Activated T-helper 2 cell treated with anti-CD3 and anti-CD28 coated beads, Interferon-gamma antibody, Interleukin-2, Interleukin-4, amounts not matched to agents 10 μg/mL and 5 μg/mL and 100 μg/mL, durations not matched to agents 14 hours and 24 hours and 36 hours (primary cell): ENCODE results near the gene PAM. TPM values are rescaled to one million over a fixed set of nuclear protein-coding genes. Genes with fewer than 3 reads are reported as not detected.
"Not testable (repeated sequence)": the region's sequence is repeated elsewhere in the genome, so short reads cannot be mapped to it uniquely, and the experiment has no call there.

Source experiments
- DNase-seq: peaks from one replicate; pipeline ENCODE4 v3.0.0; 2021; ENCODE audit warnings: low spot score
- H3K27ac Mint-ChIP-seq: one replicate; pipeline ENCODE4 v1.8.0; 2021; ENCODE audit warnings: mixed read lengths
- H3K27me3 Mint-ChIP-seq: one replicate; pipeline ENCODE4 v1.8.0; 2021; ENCODE audit warnings: low read depth, mixed read lengths
- H3K36me3 Mint-ChIP-seq: one replicate; pipeline ENCODE4 v1.8.0; 2021; ENCODE audit warnings: low read depth, mixed read lengths
- H3K4me1 Mint-ChIP-seq: one replicate; pipeline ENCODE4 v1.8.0; 2021; ENCODE audit warnings: low read depth, mixed read lengths
- H3K4me3 Mint-ChIP-seq: one replicate; pipeline ENCODE4 v1.8.0; 2021; ENCODE audit warnings: low read depth, mild to moderate bottlenecking, moderate library complexity, mixed read lengths
- H3K9me3 Mint-ChIP-seq: one replicate; pipeline ENCODE4 v1.8.0; 2021; ENCODE audit warnings: mixed read lengths
- intact Hi-C: fragments of 100-400 bp; cut with micrococcal nuclease; formaldehyde crosslinking; loops from one replicate; pipeline ENCODE4 v1.15.1; 2023
- total RNA-seq: library from RNA; stranded (reverse); gene quantifications from 2 replicates; pipeline ENCODE4 v1.2.3, GENCODE V29; 2022

The PAM gene
- total RNA-seq, 1 donor from 2014 or later, result 48.0 TPM

DNA sequence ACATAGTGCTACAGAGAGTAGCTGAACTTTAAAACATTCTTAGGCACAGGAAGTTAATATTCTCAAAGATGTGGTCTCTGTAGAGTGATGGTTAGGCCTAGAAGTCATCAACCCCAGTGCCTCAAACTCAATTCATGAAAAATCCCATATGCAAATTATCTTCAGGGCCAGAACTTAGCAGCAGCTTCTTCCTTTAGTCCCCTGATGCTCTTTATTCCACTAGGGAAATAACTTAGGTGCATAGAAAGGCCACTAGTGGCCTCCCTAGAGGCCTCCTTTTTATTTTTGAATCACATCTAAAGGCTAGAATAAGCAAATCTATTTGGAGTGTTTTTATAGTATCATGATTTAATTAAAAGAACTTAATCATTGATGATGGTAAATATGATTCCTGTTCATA lies 276.5 kb downstream of the PAM start:
- H3K27ac Mint-ChIP-seq, result no peak overlapping the region
- no peaks in the 10 kb centered on the region for H3K9me3 Mint-ChIP-seq
- no peaks in the 10 kb centered on the region for H3K27me3 Mint-ChIP-seq
- H3K36me3 Mint-ChIP-seq, result peaks cover 4% of the 10 kb centered on the region
- intact Hi-C loops, result no loop called here
- DNase-seq, result no peak
- no peak overlapping the region for H3K4me3 Mint-ChIP-seq
- H3K4me1 Mint-ChIP-seq, result no peaks in the 10 kb centered on the region

DNA sequence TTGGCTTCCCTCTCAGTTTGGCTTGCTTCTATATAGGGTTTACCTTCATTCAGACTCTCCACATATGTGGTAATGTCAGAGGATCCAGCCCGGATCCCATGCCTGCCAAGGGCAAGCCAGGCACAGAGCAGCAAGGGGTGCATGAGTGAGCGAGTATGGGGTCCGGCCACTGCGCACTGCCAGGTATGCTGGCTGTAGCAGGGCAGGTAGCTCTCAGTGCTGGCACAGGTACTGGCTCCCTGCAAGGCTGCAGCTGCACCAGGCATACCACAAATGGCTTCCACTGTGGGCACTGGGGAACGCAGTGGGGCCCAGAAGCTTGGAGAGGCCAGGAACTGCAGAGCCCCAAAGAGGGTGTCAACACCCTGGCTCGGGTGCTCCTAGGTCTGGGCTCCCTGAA lies 278.6 kb downstream of the PAM start:
- peaks cover 9% of the 10 kb centered on the region for H3K27me3 Mint-ChIP-seq
- H3K27ac Mint-ChIP-seq, result no peak overlapping the region
- H3K36me3 Mint-ChIP-seq, result no peaks in the 10 kb centered on the region
- H3K9me3 Mint-ChIP-seq, result no peaks in the 10 kb centered on the region
- H3K4me1 Mint-ChIP-seq, result no peaks in the 10 kb centered on the region
- no peak for DNase-seq
- intact Hi-C loops, result no loop called here
- H3K4me3 Mint-ChIP-seq, result no peak overlapping the region

DNA sequence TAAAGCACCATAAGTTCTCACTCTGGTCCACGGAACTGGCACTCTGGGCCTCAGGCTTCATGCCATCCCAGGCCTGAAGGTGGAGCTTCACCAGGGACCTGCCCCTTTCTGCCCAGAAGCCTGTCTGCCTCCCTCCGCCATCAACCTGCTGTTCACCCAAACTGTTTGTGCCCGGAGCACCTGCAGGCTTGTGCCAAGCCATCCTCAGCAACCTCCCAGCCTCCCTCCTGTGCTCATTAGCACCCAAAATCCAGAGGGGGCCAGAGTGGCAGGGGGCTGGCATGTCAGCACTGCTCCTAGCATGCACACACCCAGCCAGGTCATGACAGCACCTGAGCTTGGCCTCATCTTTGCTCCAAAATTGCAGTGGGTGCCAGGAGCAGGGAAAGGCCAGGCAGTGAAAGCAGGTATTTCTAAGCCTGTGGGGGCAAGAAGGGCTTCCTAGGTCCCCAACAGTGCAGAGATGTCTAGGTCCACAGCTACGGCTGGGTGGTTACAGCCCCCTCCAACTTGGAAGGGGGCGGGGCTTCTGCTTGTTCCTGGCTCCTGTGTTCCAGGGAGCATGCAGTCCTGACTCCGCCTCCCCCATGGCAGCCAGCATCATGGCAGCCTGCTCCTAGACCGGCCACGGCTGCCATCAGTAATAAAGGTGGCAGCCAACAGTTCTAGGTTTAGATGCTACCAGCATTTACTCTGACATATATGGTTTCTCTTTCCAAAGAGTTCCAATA lies 279.7 kb downstream of the PAM start:
- Mint-ChIP-seq H3K36me3 (no peaks in the 10 kb centered on the region), H3K4me1 (no peaks in the 10 kb centered on the region), H3K27ac (no peak overlapping the region), H3K27me3 (peaks cover 10% of the 10 kb centered on the region), H3K9me3 (no peaks in the 10 kb centered on the region), H3K4me3 (no peak overlapping the region)
- intact Hi-C loops, result no loop called here
- DNase-seq, result no peak

DNA sequence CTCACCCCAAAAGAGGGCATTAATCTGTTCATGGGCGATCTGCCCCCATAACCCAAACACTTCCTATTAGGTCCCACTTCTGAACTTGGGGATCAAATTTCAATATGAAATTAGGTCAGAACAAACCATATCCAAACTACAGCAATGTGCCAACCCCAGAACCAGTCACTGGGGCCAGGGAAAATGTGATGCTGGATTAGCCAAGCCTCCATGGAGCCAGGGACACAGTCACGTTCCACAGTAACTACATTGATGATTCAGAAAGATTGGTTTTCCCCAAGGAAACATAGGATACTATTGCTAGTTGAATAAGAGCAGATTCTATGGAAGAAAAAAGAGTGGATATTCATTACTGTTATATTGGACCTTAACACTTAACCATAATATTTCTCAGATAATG lies 280.6 kb downstream of the PAM start:
- no peak for DNase-seq
- Mint-ChIP-seq H3K9me3 (no peaks in the 10 kb centered on the region), H3K36me3 (no peaks in the 10 kb centered on the region), H3K27ac (no peak overlapping the region), H3K4me1 (no peaks in the 10 kb centered on the region), H3K27me3 (peaks cover 10% of the 10 kb centered on the region), H3K4me3 (no peak overlapping the region)
- intact Hi-C loops, result no loop called here

DNA sequence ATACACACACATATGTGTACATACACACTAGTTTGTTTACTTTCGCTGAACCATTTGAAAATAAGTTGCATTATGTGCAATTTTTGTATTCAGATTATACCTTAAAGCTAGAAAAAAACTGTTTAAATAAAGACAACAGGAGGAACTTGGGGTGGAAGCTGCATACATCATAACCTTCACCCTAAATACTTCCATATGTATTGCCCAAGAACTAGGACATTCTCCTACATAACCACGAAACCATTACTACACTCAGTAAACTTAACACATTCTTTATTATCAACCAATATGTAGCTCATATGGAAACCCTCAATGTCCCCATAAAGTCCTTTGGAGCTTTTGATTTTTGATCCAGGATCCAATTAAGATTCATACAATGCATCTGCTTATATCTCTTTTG lies 281.5 kb downstream of the PAM start:
- no peak overlapping the region for H3K27ac Mint-ChIP-seq
- H3K4me3 Mint-ChIP-seq, result no peak overlapping the region
- intact Hi-C loops, result no loop called here
- no peak for DNase-seq
- no peaks in the 10 kb centered on the region for H3K9me3 Mint-ChIP-seq
- peaks cover 10% of the 10 kb centered on the region for H3K27me3 Mint-ChIP-seq
- no peaks in the 10 kb centered on the region for H3K36me3 Mint-ChIP-seq
- no peaks in the 10 kb centered on the region for H3K4me1 Mint-ChIP-seq

DNA sequence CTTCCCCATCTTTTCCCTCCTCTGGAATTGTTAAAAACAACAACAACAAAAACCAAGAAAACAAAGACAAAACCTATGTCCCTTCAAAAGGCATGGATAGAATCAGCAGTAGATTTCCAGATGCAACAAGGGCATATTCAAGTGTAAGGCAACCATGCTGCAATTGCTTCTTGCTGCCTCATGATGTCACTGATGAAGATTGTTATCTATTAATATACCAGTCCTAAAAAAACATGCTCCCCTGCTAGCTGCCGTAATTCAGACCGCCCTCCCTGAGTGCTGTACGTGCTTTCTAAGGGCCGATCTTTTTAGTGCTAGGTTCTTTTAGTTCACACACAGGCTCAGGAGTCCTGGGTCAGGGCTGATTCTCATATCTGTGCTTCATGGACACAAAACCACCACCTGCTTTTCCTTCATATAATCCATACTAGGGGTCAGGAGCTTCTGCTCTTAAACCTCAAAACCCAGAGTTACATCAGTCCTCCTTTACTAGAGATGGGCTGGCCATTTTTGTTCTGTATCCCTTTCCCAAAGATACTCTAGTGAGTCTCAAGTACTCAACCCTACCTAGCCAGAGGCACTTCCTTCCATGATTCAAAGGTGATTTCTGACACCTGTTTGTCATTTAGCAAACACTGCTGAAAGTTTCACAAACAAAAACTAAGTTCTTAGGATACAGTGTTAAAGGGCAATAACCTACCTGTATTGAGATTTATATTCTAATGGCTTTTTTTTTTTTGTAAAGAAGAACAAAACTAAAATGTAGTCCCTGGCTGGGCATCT lies 282.8 kb downstream of the PAM start:
- H3K9me3 Mint-ChIP-seq, result no peaks in the 10 kb centered on the region
- intact Hi-C loops, result no loop called here
- H3K27ac Mint-ChIP-seq, result no peak overlapping the region
- H3K4me3 Mint-ChIP-seq, result no peak overlapping the region
- no peaks in the 10 kb centered on the region for H3K36me3 Mint-ChIP-seq
- DNase-seq, result no peak
- H3K4me1 Mint-ChIP-seq, result no peaks in the 10 kb centered on the region
- peaks cover 10% of the 10 kb centered on the region for H3K27me3 Mint-ChIP-seq

DNA sequence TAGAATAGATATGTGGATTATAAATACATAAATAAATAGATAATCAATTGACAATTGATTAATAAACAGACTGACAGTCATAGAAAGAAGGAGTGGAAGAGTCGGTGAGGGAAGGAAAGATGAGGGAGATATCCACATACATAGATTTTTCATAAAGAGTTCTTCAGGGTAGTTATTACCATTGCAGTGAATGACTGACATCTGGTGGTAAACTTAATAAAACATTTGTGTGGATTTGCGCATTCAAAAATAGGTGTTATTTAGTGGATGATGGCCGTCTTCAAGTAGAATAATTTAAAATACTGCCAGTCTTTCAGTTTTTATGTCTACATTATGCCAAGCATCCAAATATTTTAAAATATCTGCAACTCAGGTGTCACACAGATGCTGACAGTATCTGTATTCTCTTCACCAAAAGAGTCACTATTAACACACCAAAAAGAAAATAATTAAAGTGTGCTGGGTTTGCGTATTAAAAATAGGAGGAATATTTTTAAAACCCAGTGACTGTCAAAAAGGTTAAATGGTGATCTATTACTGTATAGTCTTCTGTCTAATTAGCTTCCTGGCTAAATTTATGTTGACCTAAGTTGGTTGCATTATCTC lies 286.1 kb downstream of the PAM start:
- intact Hi-C loops, result loop anchor here (2.0 to 10.0 kb wide), 4 partner anchors 96 to 454 kb away; no protein-coding TSS in a partner anchor
- no peak for DNase-seq

DNA sequence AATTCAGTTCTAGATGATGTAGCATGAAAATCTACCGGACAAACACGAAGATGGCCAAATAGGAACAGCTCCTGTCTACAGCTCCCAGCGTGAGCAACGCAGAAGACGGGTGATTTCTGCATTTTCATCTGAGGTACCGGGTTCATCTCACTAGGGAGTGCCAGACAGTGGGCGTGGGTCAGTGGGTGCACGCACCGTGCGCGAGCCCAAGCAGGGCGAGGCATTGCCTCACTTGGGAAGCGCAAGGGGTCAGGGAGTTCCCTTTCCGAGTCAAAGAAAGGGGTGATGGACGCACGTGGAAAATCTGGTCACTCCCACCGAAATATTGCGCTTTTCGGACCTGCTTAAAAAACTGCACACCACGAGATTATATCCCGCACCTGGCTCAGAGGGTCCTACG lies 291.6 kb downstream of the PAM start:
- not testable (repeated sequence) for H3K4me3 Mint-ChIP-seq, H3K36me3 Mint-ChIP-seq, H3K27ac Mint-ChIP-seq, H3K27me3 Mint-ChIP-seq, H3K9me3 Mint-ChIP-seq, H3K4me1 Mint-ChIP-seq, DNase-seq
- intact Hi-C loops, result loop anchor here (10.0 kb wide), 1 partner anchor 262 kb away; no protein-coding TSS in a partner anchor

More for the DNA sequence above, 286.1 kb downstream of the PAM start:
- Mint-ChIP-seq H3K27me3 (peaks cover 17% of the 10 kb centered on the region), H3K36me3 (no peaks in the 10 kb centered on the region), H3K9me3 (no peaks in the 10 kb centered on the region), H3K4me3 (no peak overlapping the region), H3K27ac (no peak overlapping the region), H3K4me1 (no peaks in the 10 kb centered on the region)

DNA sequence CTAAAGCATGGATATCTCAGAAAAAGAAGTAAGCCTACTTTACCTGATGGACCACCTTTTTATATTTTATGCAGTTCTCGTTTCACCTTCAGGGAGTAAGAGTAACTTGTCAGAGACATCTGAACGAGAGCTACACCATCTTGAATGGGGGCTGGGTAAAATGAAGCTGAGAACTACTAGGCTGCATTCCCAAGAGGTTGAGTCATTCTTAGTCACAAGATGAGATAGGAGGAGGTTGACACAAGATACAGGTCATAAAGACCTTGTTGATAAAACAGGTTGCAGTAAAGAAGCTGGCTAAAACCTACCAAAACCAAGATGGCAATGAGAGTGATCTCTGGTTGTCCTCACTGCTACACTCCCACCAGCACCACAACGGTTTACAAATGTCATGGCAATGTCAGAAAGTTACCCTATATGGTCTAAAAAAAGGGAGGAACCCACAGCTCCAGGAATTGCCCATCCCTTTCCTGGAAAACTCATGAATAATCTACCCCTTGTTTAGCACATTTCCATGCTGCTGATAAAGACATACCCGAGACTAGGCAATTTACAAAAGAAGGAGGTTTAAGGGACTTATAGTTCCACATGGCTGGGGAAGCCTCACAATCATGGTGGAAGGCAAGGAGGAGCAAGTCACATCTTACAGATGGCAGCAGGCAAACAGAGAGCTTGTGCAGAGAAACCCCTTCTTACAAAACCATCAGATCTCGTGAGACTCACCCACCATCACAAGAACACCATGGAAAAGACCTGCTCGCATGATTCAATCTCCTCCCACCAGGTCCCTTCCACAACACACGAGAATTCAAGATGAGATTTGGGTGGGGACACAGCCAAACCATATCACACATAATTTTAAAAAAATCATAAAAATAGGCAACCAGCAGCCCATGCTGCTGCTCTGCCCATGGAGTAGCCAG lies 302.4 kb downstream of the PAM start:
- intact Hi-C loops, result no loop called here
- Mint-ChIP-seq H3K9me3 (peaks cover 4% of the 10 kb centered on the region), H3K27me3 (peaks cover 2% of the 10 kb centered on the region), H3K4me3 (no peak overlapping the region), H3K4me1 (no peaks in the 10 kb centered on the region), H3K36me3 (no peaks in the 10 kb centered on the region), H3K27ac (no peak overlapping the region)
- DNase-seq, result no peak

DNA sequence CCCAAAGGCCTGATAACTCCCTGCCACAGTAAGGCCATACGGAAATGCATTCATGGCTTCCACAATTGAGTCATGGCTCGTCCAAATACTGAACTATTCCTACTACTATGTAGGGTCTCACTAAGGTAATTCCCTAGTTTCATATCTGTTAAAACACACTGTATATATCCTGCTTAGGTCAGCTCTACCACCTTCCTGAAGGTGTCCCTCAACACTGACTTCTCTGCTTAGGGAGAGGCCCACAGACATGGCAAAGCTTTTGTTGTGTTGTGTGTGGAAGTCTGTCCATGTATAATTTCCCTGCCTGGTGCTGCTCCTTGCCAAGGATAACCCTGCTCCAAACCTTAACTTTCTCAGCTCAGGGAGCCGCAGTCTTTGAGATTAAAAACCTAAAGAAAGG lies 304.4 kb downstream of the PAM start:
- intact Hi-C loops, result no loop called here
- Mint-ChIP-seq H3K27me3 (peaks cover 6% of the 10 kb centered on the region), H3K36me3 (no peaks in the 10 kb centered on the region), H3K4me3 (no peak overlapping the region), H3K4me1 (no peaks in the 10 kb centered on the region), H3K9me3 (peaks cover 4% of the 10 kb centered on the region), H3K27ac (no peak overlapping the region)
- no peak for DNase-seq

DNA sequence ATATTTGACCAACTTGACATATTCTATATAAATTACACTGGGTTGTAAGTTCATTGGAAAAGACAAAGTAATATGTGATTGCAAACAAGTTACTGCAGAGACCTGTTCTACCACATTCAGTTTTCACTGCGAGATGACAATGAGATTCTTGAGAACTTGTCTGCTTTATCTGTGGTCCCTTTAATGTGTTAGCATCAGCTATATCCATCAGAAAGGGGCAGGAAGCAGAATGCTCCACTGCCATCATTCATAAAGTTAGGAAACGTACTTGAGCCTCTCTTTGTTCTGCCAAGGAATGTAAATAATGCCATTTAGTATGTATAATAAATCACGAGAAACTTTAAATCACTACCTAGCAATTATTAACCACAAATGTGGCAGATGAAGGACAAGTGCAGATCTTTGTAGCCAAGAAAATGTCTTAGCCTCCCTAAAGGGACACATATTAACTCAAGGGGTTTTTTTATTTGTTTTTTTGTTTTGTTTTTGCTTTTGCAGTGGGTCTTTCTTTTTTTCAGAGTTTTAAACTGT lies 305.4 kb downstream of the PAM start:
- Mint-ChIP-seq H3K27ac (no peak overlapping the region), H3K36me3 (no peaks in the 10 kb centered on the region), H3K4me3 (no peak overlapping the region), H3K9me3 (peaks cover 3% of the 10 kb centered on the region), H3K4me1 (no peaks in the 10 kb centered on the region), H3K27me3 (peaks cover 6% of the 10 kb centered on the region)
- intact Hi-C loops, result no loop called here
- no peak for DNase-seq

DNA sequence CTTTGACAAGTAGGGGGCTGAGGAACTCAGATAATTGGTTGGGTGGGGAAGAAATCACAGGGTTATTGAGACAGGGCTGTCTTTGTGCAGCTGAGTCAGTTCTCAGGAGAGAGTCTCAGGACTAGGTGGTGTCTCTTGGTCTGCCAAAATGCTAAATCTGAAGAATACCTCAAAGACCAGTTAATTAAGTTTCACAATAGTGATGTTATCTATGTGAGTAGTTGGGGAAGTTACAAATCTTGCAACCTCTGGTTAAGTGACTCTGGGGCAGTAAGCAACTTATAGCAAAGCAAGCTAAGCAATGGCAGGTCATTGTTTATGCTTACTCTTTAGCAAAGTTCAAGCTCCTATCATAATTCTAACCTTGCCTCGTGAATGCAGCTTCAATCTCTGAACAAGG lies 311.2 kb downstream of the PAM start:
- Mint-ChIP-seq H3K9me3 (no peaks in the 10 kb centered on the region), H3K27me3 (peaks cover 6% of the 10 kb centered on the region), H3K4me1 (peaks cover 2% of the 10 kb centered on the region), H3K36me3 (no peaks in the 10 kb centered on the region), H3K4me3 (no peak overlapping the region), H3K27ac (no peak overlapping the region)
- intact Hi-C loops, result no loop called here
- no peak for DNase-seq
